NCI-H2196 (cell line): Measurements from ENCODE around the gene OR2W1.

Experiments
- DNase-seq: peaks from one replicate; lab custom pipeline; 2025; ENCODE audit not compliant: unreplicated experiment; lab: John Stamatoyannopoulos, UW

Gene OR2W1

GRCh38 chr6:29045075-29045474 is at the start of gene OR2W1:
Gene OR2W1, minus strand, starts transcription at chr6:29045175. Its CDS starts 0 bp downstream, at chr6:29045175.
- DNase-seq: no peak

GRCh38 chr6:29092957-29093356 is 48.0 kb upstream of the OR2W1 start:
- DNase-seq: no peak

GRCh38 chr6:29087213-29087612 is 42.2 kb upstream of the OR2W1 start, which contains the start of gene OR2B3:
Gene OR2B3, minus strand, starts transcription at chr6:29087313. Its CDS starts 65 bp downstream, at chr6:29087248.
- DNase-seq: no peak

GRCh38 chr6:29082457-29082856 is 37.5 kb upstream of the OR2W1 start:
- no peak for DNase-seq

- DNase-seq: no peak
These were observed 36.3 kb upstream of the OR2W1 start for GRCh38 chr6:29081312-29081711.

- no peak for DNase-seq
These were observed 34.2 kb upstream of the OR2W1 start for GRCh38 chr6:29079203-29079602.

- peak; percentile 4 for DNase-seq
These were observed 27.1 kb upstream of the OR2W1 start for GRCh38 chr6:29071831-29072723.

- DNase-seq: no peak
These were observed 6.7 kb upstream of the OR2W1 start for GRCh38 chr6:29051680-29052079.

- no peak for DNase-seq
These were observed 9.0 kb downstream of the OR2W1 start for GRCh38 chr6:29035951-29036350.

- DNase-seq: no peak
These were observed 16.2 kb downstream of the OR2W1 start for GRCh38 chr6:29028821-29029220.

- no peak for DNase-seq
These were observed 18.9 kb downstream of the OR2W1 start for GRCh38 chr6:29025927-29026585.

- no peak for DNase-seq
These were observed 23.5 kb downstream of the OR2W1 start for GRCh38 chr6:29021434-29021833.

GRCh38 chr6:29019629-29020028 is 25.3 kb downstream of the OR2W1 start:
- DNase-seq: no peak

GRCh38 chr6:29017428-29017802 is 27.6 kb downstream of the OR2W1 start:
- no peak for DNase-seq

- peak; percentile 77 for DNase-seq
These were observed 28.2 kb downstream of the OR2W1 start for GRCh38 chr6:29016559-29017427.

- no peak for DNase-seq
These were observed 30.0 kb downstream of the OR2W1 start for GRCh38 chr6:29014729-29015608.

- peak; percentile 68 for DNase-seq
These were observed 33.7 kb downstream of the OR2W1 start for GRCh38 chr6:29011276-29011734.

GRCh38 chr6:29009358-29009757 is 35.6 kb downstream of the OR2W1 start:
- no peak for DNase-seq

GRCh38 chr6:29008089-29008488 is 36.9 kb downstream of the OR2W1 start:
- DNase-seq: no peak

- no peak for DNase-seq
These were observed 39.6 kb downstream of the OR2W1 start, which contains the start of gene ZNF311 for GRCh38 chr6:29005183-29005885. Gene ZNF311, minus strand, starts transcription at chr6:29005315. Its CDS starts 1,361 bp downstream, at chr6:29003954.
